ENCODE measurements around the gene PDE4B. TPM values are rescaled to one million over a fixed set of nuclear protein-coding genes. Genes with fewer than 3 reads are reported as not detected.

Gene PDE4B
- total and polyA plus RNA-seq, 9 of the 15 experiments (the other 6 are each of a cell fraction or from before 2014, with no cell fraction given) = 0.09 TPM; not detected in 8

GRCh38 chr1:66292944-66293343 lies 500.2 kb downstream of the PDE4B start (continued):
- TF ChIP-seq TFE3 (CRISPR knock-in tag; IDR thresholded peaks at IDR 0.05) (no peak), SLC30A9 (CRISPR knock-in tag; IDR thresholded peaks at IDR 0.05) (no peak), IFI16 (CRISPR knock-in tag; IDR thresholded peaks at IDR 0.05) (no peak), L3MBTL2 (IDR thresholded peaks at IDR 0.05) (no peak), ZNF785 (CRISPR knock-in tag; IDR thresholded peaks at IDR 0.05) (no peak), TCF15 (CRISPR knock-in tag; IDR thresholded peaks at IDR 0.05) (no peak), PBX2 (CRISPR knock-in tag; IDR thresholded peaks at IDR 0.05; ENCODE audit: low read depth) (no peak), PBX2 (tag; conservative IDR thresholded peaks at IDR 0.05; ENCODE audit: low read depth) (no peak), FOXK2 (conservative IDR thresholded peaks at IDR 0.05 in 1 of 2, IDR thresholded peaks at IDR 0.05 in 1 of 2; ENCODE audit: low read depth in 2 of 2) (no peak), CHD1 (IDR thresholded peaks at IDR 0.05; ENCODE audit: low read length) (no peak)
